DOHH2 (cell line): ENCODE results near the gene SEH1L.

Experiments
- H3F3A ChIP-seq: fragments of 200-600 bp; sonication (generic), shearing (Covaris generic); 2 replicates; pipeline ENCODE4 v1.6.0; 2016; ENCODE audit warnings: antibody characterized with exemption, mild to moderate bottlenecking; ENCODE audit not compliant: control insufficient read depth, insufficient read depth
- H3K27ac ChIP-seq: fragments of 200-600 bp; sonication (generic); 2 replicates; pipeline ENCODE4 v1.5.1; 2014; ENCODE audit warnings: low read depth, mild to moderate bottlenecking, low read length, moderate library complexity
- H3K27me3 ChIP-seq: fragments of 200-600 bp; sonication (generic); 2 replicates; pipeline ENCODE4 v1.6.1; 2014; ENCODE audit warnings: mild to moderate bottlenecking, low read length, mixed read lengths; ENCODE audit not compliant: control insufficient read depth
- H3K36me3 ChIP-seq: fragments of 200-600 bp; sonication (generic); 2 replicates; pipeline ENCODE4 v1.6.1; 2014; ENCODE audit warnings: mild to moderate bottlenecking, low read length, moderate library complexity, mixed read lengths; ENCODE audit not compliant: control insufficient read depth
- H3K4me1 ChIP-seq: fragments of 200-600 bp; sonication (generic); 2 replicates; pipeline ENCODE4 v1.6.1; 2014; ENCODE audit warnings: mild to moderate bottlenecking, low read length, mixed read lengths; ENCODE audit not compliant: control insufficient read depth
- H3K4me2 ChIP-seq: fragments of 200-600 bp; sonication (generic); 2 replicates; pipeline ENCODE4 v1.6.0; 2014; ENCODE audit warnings: mild to moderate bottlenecking, low read length, moderate library complexity
- H3K4me3 ChIP-seq: fragments of 200-600 bp; sonication (generic); 2 replicates; pipeline ENCODE4 v1.5.1; 2014; ENCODE audit warnings: mild to moderate bottlenecking, low read length, mixed read lengths
- H3K79me2 ChIP-seq: fragments of 200-600 bp; sonication (generic); 2 replicates; pipeline ENCODE4 v1.6.1; 2014; ENCODE audit warnings: mild to moderate bottlenecking, low read length, mixed read lengths; ENCODE audit not compliant: control insufficient read depth
- H3K9me2 ChIP-seq: fragments of 200-600 bp; sonication (generic); replicated peaks from 2 replicates; pipeline ENCODE4 v1.6.1; 2014; ENCODE audit warnings: mild to moderate bottlenecking, low read length, mixed read lengths; ENCODE audit not compliant: control insufficient read depth
- H3K9me3 ChIP-seq: fragments of 200-600 bp; sonication (generic); 2 replicates; pipeline ENCODE4 v1.6.1; 2014; ENCODE audit warnings: antibody characterized with exemption, low read length, mixed read lengths; ENCODE audit not compliant: control insufficient read depth, insufficient read depth
- H4K20me1 ChIP-seq: fragments of 200-600 bp; sonication (generic); 2 replicates; pipeline ENCODE4 v1.6.0; 2014; ENCODE audit warnings: low read depth, mild to moderate bottlenecking, antibody characterized with exemption, low read length, moderate library complexity; ENCODE audit not compliant: control insufficient read depth, insufficient read depth
- CTCF ChIP-seq: fragments of 200-600 bp; sonication (generic); IDR thresholded peaks from one replicate; pipeline ENCODE4 v1.5.1; 2014; ENCODE audit warnings: antibody characterized with exemption, mild to moderate bottlenecking, low read depth, low read length; ENCODE audit not compliant: poor library complexity, severe bottlenecking
- EZH2phosphoT487 ChIP-seq: fragments of 200-600 bp; sonication (generic); IDR thresholded peaks from 2 replicates; pipeline ENCODE4 v1.6.1; 2017; ENCODE audit warnings: borderline replicate concordance, mild to moderate bottlenecking, antibody characterized with exemption, low read length, moderate library complexity, mixed read lengths

The SEH1L gene

GRCh38 chr18:12998332-12999060 is 50.7 kb downstream of the SEH1L start:
- H3K79me2 ChIP-seq = peaks cover 83% of the 10 kb centered on the region

GRCh38 chr18:13003466-13003896 is 55.7 kb downstream of the SEH1L start:
- Histone ChIP-seq H3K9me3 (no peaks in the 10 kb centered on the region), H3K4me1 (0 out of 2 replicates have a peak, but pooled peaks cover 7% of the 10 kb centered on the region), H3K27me3 (no peaks in the 10 kb centered on the region), H3K9me2 (no peaks in the 10 kb centered on the region), H3K4me2 (no peak overlapping the region), H3K27ac (no peak overlapping the region), H3F3A (no peaks in the 10 kb centered on the region), H3K79me2 (peaks cover 76% of the 10 kb centered on the region), H4K20me1 (0 out of 2 replicates have a peak, but pooled peaks cover 10% of the 10 kb centered on the region), H3K36me3 (peaks cover 89% of the 10 kb centered on the region), H3K4me3 (no peak overlapping the region)
- TF ChIP-seq CTCF = peak; percentile 62
- TF ChIP-seq EZH2phosphoT487 = no peak

More at GRCh38 chr18:12998332-12999060, 50.7 kb downstream of the SEH1L start:
- H4K20me1 ChIP-seq = peaks cover 14% of the 10 kb centered on the region; the same call in 1 of the 2 replicates
- TF ChIP-seq CTCF = no peak
- peaks cover 74% of the 10 kb centered on the region for H3K36me3 ChIP-seq
- H3F3A ChIP-seq = no peaks in the 10 kb centered on the region
- no peak overlapping the region for H3K4me3 ChIP-seq
- no peaks in the 10 kb centered on the region for H3K27me3 ChIP-seq
- H3K4me2 ChIP-seq = 0 out of 2 replicates have a peak overlapping the region, but pooled peaks have one; percentile 13
- no peaks in the 10 kb centered on the region for H3K9me3 ChIP-seq
- no peak overlapping the region for H3K27ac ChIP-seq
- H3K9me2 ChIP-seq = no peaks in the 10 kb centered on the region
- H3K4me1 ChIP-seq = peaks cover 31% of the 10 kb centered on the region

DNA sequence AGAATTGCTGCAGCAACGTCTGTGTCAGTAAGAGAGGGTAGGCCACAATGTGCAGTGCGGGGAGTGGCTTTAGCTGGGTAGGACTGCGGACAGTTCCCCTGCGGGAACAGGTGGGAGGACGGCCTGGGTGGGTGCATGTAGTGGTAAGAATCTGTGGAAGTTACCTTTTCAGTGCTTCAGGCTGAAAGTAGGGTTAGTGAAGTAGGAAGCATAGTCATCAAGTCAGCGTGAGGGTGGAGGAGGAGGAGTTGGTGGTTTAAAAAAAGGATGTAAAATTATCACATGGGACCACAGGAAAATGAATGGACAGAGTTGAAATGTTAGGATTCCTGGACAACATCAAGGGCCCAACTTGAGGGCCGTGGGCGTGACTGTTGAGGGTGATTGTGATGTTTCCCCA is 56.6 kb downstream of the SEH1L start:
- Histone ChIP-seq H3F3A (no peaks in the 10 kb centered on the region), H3K9me3 (no peaks in the 10 kb centered on the region), H3K4me3 (no peak overlapping the region), H3K79me2 (peaks cover 70% of the 10 kb centered on the region), H3K4me1 (0 out of 2 replicates have a peak, but pooled peaks cover 5% of the 10 kb centered on the region), H3K9me2 (no peaks in the 10 kb centered on the region), H4K20me1 (0 out of 2 replicates have a peak, but pooled peaks cover 10% of the 10 kb centered on the region), H3K36me3 (peaks cover 89% of the 10 kb centered on the region), H3K27ac (no peak overlapping the region), H3K4me2 (no peak overlapping the region), H3K27me3 (no peaks in the 10 kb centered on the region)
- TF ChIP-seq CTCF (no peak), EZH2phosphoT487 (no peak)
